Measurements from ENCODE around the gene RAB6B.

Gene RAB6B

DNA sequence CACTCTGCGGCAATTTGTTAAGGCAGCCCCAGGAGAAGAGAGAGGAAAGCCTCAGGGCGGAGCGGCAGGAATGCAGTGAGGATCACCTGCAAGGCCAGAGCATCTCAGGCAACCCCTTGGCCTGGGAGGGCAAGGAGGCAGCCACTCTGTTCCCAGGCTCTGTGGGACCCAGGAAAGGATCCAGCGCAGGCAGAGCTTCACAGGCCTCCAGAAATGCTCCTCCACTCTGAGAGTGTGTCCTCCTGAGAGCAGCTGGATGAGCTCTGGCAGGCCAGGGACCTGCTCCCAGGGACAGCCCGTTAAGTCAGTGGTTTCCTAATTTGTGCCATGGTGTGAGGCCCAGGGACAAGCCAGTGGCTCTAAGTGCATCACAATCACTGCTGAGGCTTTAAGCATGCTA is 35.2 kb downstream of the RAB6B start:
- H3K4me1 ChIP-seq: peaks cover 37% of the 10 kb centered on the region
- no peak for TF ChIP-seq Cebpa-rat (IDR thresholded peaks at IDR 0.05)
- H3K27ac ChIP-seq: no peak overlapping the region
- H3K36me3 ChIP-seq: no peaks in the 10 kb centered on the region
- H3K4me2 ChIP-seq: no peak overlapping the region
- H4K20me1 ChIP-seq: no peaks in the 10 kb centered on the region
- no peaks in the 10 kb centered on the region for H3K9me3 ChIP-seq
- no peak overlapping the region for H3K9ac ChIP-seq
- no peaks in the 10 kb centered on the region for H3K27me3 ChIP-seq
- no peak overlapping the region for H3K4me3 ChIP-seq

DNA sequence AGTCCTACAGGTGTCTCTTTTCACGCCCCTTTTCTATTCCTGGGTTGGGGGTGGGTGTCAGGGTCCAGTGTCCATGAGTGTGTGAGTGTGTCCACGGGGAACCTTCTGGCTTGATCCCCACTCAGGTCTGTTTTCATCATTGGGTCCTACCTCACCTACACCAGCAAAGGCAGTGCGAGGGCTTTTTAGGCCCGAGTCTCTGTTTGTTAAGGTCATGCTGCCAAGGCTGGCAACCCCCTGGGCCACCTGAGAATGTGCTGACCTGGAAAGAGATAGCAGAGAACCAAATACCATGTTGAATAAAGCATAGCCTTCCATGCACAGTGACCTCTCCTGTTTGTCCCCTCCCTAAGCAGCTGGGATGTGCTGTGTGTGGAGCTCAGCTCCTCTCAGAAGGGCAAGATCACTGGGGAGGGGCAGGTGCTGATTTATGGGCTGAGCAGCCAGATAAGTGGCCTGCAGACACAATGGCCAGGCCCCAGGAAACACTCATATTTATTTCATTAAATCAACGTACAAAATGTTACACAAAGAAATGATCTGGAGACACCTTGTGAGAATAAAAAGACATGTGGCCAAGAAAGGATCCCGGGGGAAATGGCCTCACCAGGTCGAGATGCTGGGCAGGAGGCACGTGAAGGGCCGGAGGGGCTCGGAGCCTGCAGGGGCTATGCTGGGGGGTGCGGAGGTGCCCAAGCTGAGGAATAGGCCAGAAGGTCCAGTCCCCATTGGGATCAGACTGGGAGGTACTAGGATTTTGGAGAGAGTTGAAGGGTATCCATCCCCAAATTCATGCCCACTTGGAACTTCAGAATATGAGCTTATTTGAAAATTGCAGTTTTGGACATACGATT is 36.1 kb downstream of the RAB6B start:
- Histone ChIP-seq H3K36me3 (no peaks in the 10 kb centered on the region), H4K20me1 (no peaks in the 10 kb centered on the region), H3K4me2 (no peak overlapping the region), H3K9me3 (no peaks in the 10 kb centered on the region), H3K9ac (no peak overlapping the region), H3K4me3 (no peak overlapping the region), H3K27me3 (no peaks in the 10 kb centered on the region), H3K4me1 (peaks cover 37% of the 10 kb centered on the region), H3K27ac (no peak overlapping the region)
- no peak for TF ChIP-seq Cebpa-rat (IDR thresholded peaks at IDR 0.05)

DNA sequence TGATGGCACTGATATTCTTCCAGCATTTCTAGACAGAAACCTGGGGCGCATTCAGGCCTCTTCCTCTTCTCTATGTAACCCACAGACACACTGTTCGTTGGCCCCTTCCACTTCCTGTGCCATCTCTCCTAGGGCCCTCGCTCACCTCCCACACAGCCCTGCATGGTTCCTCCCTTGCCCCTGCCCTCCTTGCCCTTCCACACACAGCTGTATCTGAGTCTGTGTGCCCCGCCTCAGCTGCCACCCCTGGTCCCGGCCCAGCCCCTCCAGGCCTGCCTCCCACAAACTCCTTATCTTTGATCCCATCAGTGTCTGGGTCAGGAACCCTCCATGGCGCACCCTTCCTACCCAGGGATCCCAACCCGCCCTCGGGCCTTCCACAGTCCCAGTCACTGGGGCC is 37.9 kb downstream of the RAB6B start:
- TF ChIP-seq Cebpa-rat (IDR thresholded peaks at IDR 0.05): no peak
- no peak overlapping the region for H3K27ac ChIP-seq
- H3K4me2 ChIP-seq: no peak overlapping the region
- H4K20me1 ChIP-seq: no peaks in the 10 kb centered on the region
- H3K4me3 ChIP-seq: no peak overlapping the region
- H3K4me1 ChIP-seq: peaks cover 31% of the 10 kb centered on the region
- no peaks in the 10 kb centered on the region for H3K27me3 ChIP-seq
- H3K9ac ChIP-seq: no peak overlapping the region
- H3K9me3 ChIP-seq: no peaks in the 10 kb centered on the region
- H3K36me3 ChIP-seq: no peaks in the 10 kb centered on the region

DNA sequence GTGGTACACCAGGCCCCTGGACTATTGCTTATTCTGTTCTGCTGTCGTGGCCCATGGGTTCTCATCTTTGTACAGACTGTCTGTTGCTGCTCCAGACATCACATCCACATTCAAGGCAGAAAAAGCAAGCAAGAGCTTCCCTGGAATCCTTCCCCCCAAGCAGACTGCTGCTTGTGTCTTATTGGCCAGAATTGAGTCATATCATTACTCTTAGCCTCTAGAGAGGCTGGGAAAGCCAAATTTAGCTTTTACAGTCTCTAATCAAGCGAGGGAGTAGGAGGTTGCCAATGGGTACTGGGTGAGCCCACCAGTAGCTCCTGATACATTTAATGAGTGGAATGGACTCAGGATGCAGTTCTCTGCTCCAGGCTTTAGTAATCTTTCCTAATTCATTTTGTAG is 39.4 kb downstream of the RAB6B start:
- H3K27me3 ChIP-seq: no peaks in the 10 kb centered on the region
- H3K4me1 ChIP-seq: peaks cover 31% of the 10 kb centered on the region
- no peaks in the 10 kb centered on the region for H3K9me3 ChIP-seq
- no peak overlapping the region for H3K4me3 ChIP-seq
- no peaks in the 10 kb centered on the region for H3K36me3 ChIP-seq
- H3K9ac ChIP-seq: no peak overlapping the region
- H3K4me2 ChIP-seq: peak overlapping the region; percentile 43
- no peaks in the 10 kb centered on the region for H4K20me1 ChIP-seq
- no peak overlapping the region for H3K27ac ChIP-seq
- TF ChIP-seq Cebpa-rat (IDR thresholded peaks at IDR 0.05): no peak

DNA sequence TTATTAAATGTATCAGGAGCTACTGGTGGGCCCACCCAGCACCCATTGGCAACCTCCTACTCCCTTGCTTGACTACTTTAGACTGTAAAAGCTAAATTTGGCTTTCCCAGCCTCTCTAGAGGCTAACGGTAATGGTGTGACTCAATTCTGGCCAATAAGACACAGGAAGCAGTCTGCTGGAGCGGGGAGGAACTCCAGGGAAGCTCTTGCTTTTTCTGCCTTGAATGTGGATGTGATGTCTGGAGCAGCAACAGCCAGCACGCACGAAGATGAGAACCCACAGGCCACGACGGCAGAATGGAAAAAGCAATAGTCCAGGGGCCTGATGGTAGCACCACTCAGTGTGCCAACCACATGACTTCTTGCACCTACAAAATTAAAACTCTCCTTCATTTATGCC is 39.9 kb downstream of the RAB6B start:
- no peaks in the 10 kb centered on the region for H3K27me3 ChIP-seq
- TF ChIP-seq Cebpa-rat (IDR thresholded peaks at IDR 0.05): no peak

DNA sequence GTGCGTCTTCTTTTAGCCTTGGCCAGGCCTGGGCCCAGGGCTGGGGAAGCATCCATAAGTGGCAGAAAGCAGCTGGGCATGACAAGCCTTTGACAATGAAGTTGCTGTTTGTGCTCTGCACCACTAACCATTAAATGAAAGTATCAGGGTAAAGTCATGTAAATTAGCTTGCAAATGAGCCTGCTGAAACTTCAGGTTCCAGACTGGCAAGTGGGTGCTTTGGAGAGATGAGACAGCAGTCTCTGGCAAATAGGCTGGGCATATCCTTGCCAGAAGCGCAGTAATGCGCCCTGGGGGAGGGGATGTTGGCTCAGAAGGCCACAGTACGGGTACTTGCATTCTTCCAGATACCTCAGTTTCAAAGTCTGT is 40.7 kb downstream of the RAB6B start:
- H3K27ac ChIP-seq: no peak overlapping the region
- no peak overlapping the region; the same call in 1 of the 2 replicates for H3K4me2 ChIP-seq
- no peak overlapping the region for H3K9ac ChIP-seq
- no peak for TF ChIP-seq Cebpa-rat (IDR thresholded peaks at IDR 0.05)
- H3K9me3 ChIP-seq: no peaks in the 10 kb centered on the region
- no peak overlapping the region for H3K4me3 ChIP-seq
- H4K20me1 ChIP-seq: no peaks in the 10 kb centered on the region
- H3K36me3 ChIP-seq: no peaks in the 10 kb centered on the region
- H3K4me1 ChIP-seq: peaks cover 31% of the 10 kb centered on the region
- no peaks in the 10 kb centered on the region for H3K27me3 ChIP-seq

More for the DNA sequence above, 39.9 kb downstream of the RAB6B start:
- no peaks in the 10 kb centered on the region for H4K20me1 ChIP-seq
- no peaks in the 10 kb centered on the region for H3K36me3 ChIP-seq
- H3K27ac ChIP-seq: no peak overlapping the region
- no peak overlapping the region for H3K9ac ChIP-seq
- peak overlapping the region; percentile 43 for H3K4me2 ChIP-seq
- no peak overlapping the region for H3K4me3 ChIP-seq
- H3K9me3 ChIP-seq: no peaks in the 10 kb centered on the region
- peaks cover 31% of the 10 kb centered on the region for H3K4me1 ChIP-seq

DNA sequence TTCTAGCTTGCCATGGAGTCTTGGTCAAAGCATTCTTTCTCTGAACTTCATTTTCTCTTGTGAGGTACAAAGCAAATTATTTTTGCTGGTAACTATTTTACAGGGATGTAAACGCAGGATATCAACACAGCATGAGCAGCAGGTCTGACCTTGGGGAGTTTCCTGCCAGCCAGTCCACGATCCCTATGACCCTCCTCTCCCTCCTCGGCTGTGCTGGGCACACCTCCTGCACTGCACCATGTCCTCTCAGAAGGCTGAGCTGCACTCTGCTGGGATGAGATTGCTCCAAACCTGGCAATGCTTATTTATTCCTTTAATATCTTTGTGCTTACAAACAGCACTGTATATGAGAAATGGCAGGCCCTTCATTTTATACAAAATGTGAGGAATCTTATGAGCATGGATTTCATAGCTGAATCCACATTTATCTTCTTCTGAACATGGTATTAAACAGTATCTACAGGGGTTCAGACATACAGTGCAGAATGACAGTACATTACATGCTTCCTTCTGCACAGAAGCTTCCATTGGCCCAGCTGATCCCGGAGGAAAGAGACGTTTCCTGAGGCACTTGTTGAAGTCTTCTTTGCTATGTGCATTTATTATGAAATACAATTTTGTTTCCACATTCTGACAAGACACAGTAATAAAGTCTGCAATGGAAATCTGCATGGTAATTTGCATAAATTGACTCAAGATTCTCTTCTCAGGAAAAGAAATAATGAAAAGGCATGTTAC is 41.2 kb downstream of the RAB6B start:
- H3K27ac ChIP-seq: no peak overlapping the region
- H3K4me3 ChIP-seq: no peak overlapping the region
- no peaks in the 10 kb centered on the region for H3K27me3 ChIP-seq
- H3K9ac ChIP-seq: no peak overlapping the region
- no peak for TF ChIP-seq Cebpa-rat (IDR thresholded peaks at IDR 0.05)
- H3K4me1 ChIP-seq: peaks cover 31% of the 10 kb centered on the region
- H4K20me1 ChIP-seq: no peaks in the 10 kb centered on the region
- H3K4me2 ChIP-seq: no peak overlapping the region
- H3K9me3 ChIP-seq: no peaks in the 10 kb centered on the region
- H3K36me3 ChIP-seq: no peaks in the 10 kb centered on the region

DNA sequence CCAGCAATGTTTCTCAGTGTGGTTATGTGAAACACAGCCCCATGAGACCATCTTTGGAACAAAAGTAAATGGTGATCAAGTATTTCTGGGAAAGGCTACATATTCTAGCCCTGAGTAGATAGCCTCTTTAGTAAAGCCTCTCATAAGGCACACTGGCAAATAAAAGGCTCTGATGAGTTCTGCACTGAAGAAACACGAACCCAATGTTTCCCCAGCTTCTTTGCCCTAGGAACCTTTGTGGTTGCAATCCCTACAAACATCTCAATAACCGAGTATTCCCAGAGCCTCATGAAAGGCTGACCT is 41.8 kb downstream of the RAB6B start:
- Histone ChIP-seq H3K36me3 (no peaks in the 10 kb centered on the region), H3K4me2 (no peak overlapping the region), H4K20me1 (no peaks in the 10 kb centered on the region), H3K9me3 (no peaks in the 10 kb centered on the region), H3K27ac (no peak overlapping the region), H3K9ac (no peak overlapping the region), H3K4me1 (peaks cover 31% of the 10 kb centered on the region), H3K27me3 (no peaks in the 10 kb centered on the region), H3K4me3 (no peak overlapping the region)
- TF ChIP-seq Cebpa-rat (IDR thresholded peaks at IDR 0.05): no peak

DNA sequence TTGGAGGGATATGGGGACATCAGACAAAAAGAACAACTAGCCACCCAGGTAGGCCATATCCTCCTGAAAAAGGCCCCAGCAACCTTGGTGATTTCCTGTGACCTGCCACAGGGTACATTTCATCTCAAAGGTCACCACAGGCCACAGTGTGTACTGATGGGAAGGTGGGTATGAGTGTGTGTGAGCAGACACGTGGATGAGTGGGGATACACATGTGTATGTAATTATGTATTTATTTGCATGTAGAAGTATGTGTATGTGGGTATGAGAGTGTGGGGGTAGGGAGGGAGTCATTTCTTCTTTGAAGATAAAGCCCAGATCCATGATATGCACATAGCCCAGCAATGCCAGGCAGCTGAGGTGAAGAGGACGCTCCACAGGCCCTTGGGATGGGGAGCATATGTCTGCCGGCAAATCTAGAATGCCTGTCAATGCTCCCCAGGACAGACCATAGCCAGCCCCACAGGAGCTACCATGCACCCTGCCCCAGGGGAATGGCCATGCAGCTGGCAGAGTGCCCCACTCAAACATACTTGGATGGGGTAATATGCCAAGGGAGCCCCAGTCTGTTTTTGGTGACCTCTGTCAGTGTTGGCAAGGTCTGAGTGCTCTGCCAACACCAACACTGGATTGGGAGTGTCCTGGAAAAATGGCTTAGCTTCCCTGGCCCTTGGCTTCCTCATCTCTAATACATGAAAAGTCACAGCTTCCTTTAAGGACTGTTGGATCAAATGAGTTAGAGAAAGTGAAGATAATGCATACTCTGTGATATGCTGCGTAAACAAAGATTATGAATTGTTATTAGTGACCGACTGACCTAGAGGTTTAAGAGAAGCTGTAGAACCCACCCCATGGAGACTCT is 42.4 kb downstream of the RAB6B start:
- peaks cover 31% of the 10 kb centered on the region for H3K4me1 ChIP-seq
- no peak for TF ChIP-seq Cebpa-rat (IDR thresholded peaks at IDR 0.05)
- H4K20me1 ChIP-seq: no peaks in the 10 kb centered on the region
- H3K9me3 ChIP-seq: no peaks in the 10 kb centered on the region
- no peaks in the 10 kb centered on the region for H3K36me3 ChIP-seq
- no peak overlapping the region for H3K27ac ChIP-seq
- H3K9ac ChIP-seq: no peak overlapping the region
- no peak overlapping the region for H3K4me3 ChIP-seq
- no peak overlapping the region for H3K4me2 ChIP-seq
- no peaks in the 10 kb centered on the region for H3K27me3 ChIP-seq

DNA sequence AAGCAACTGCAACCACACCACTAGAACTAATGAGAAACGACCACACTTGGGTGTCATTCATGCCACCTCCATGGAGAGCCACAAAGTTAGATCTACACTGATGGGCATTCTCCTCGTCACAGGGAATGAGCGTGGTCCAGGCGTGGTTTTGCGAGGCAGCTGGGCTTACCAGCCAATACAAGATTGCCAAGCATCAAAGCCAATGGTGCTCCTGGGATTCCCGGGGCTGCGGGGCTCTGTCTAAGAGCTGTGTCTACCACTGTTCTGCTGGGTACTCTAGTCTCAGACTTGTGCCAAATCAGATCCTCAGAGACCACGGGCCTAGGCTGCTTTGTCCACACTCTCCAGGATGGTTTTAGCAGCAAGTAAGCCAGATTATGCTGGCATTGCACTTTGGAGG is 43.8 kb downstream of the RAB6B start:
- H3K9me3 ChIP-seq: no peaks in the 10 kb centered on the region
- no peaks in the 10 kb centered on the region for H3K27me3 ChIP-seq
- no peak overlapping the region for H3K4me3 ChIP-seq
- H3K36me3 ChIP-seq: no peaks in the 10 kb centered on the region
- H3K4me1 ChIP-seq: peaks cover 24% of the 10 kb centered on the region
- H3K4me2 ChIP-seq: no peak overlapping the region
- no peak overlapping the region for H3K27ac ChIP-seq
- no peak for TF ChIP-seq Cebpa-rat (IDR thresholded peaks at IDR 0.05)
- H4K20me1 ChIP-seq: no peaks in the 10 kb centered on the region
- no peak overlapping the region for H3K9ac ChIP-seq

Measured in BLaER1 (cell line).